Measurements from ENCODE around the gene GYPE. TPM values are rescaled to one million over a fixed set of nuclear protein-coding genes. Genes with fewer than 3 reads are reported as not detected.

The GYPE gene
- total RNA-seq, 2 experiments from 2014 or later = not detected

Other genes with a start within 250 kb of the GYPE start
- gene FREM3, start 204.9 kb downstream of the GYPE start, total RNA-seq = not detected
- not detected for gene GYPB, start 113.8 kb upstream of the GYPE start, total RNA-seq
- gene GYPA, start 235.2 kb upstream of the GYPE start, total RNA-seq = not detected

All from CD8-positive, alpha-beta T cell (primary cell).